ENCODE results near the gene ACIN1. TPM values are rescaled to one million over a fixed set of nuclear protein-coding genes. Genes with fewer than 3 reads are reported as not detected.
A peak's percentile ranks its signal among the peaks of the same experiment; 100 is the strongest.

ACIN1 gene
- polyA plus RNA-seq, 1 donor (not counting 4 experiments of a cell fraction or from before 2014, with no cell fraction given) = 104 TPM

- H3K4me2 ChIP-seq (ENCODE audit: control insufficient read depth, extremely low read depth, insufficient read depth, low read depth, low read length) = peak overlapping the region; percentile 61
- H3K79me2 ChIP-seq (ENCODE audit: control insufficient read depth, insufficient read depth, low read length) = no peaks in the 10 kb centered on the region
- DNase-seq (ENCODE audit: low read depth, low spot score) = peak; percentile 95
- dilution Hi-C loops (cut with MboI; ENCODE audit: extremely low pct_ligation_motif_present, low sequenced_read_pairs) = no loop called here
- H3K27me3 ChIP-seq (ENCODE audit: control insufficient read depth, extremely low read depth, insufficient read depth, low read length) = no peaks in the 10 kb centered on the region
- FAIRE-seq = peak; percentile 94
- no peaks in the 10 kb centered on the region for H4K20me1 ChIP-seq (ENCODE audit: control insufficient read depth, extremely low read depth, insufficient read depth, low read length)
- H3K4me3 ChIP-seq (ENCODE audit: control insufficient read depth in 2 of 3, extremely low read depth in 1 of 3, insufficient read depth in 2 of 3, low read depth in 1 of 3, low read length in 3 of 3) = peak overlapping the region in 1 of 3 experiments; percentile 6
- no peaks in the 10 kb centered on the region for H3K9me3 ChIP-seq (ENCODE audit: control insufficient read depth, low read depth, low read length)
- H3K27ac ChIP-seq (ENCODE audit: control insufficient read depth, insufficient read depth, low read length) = peak overlapping the region; percentile 89
- peaks cover 6 to 9% of the 10 kb centered on the region in 2 experiments for H3K36me3 ChIP-seq (ENCODE audit: control insufficient read depth in 2 of 2, extremely low read depth in 1 of 2, insufficient read depth in 2 of 2, low read length in 2 of 2)
- H3K4me1 ChIP-seq (ENCODE audit: control insufficient read depth, extremely low read depth, insufficient read depth, low read length) = peaks cover 43% of the 10 kb centered on the region
- H3K9me1 ChIP-seq (ENCODE audit: control insufficient read depth, extremely low read depth, insufficient read depth, low read length) = no peaks in the 10 kb centered on the region
- peak overlapping the region; percentile 61 for H3K9ac ChIP-seq (ENCODE audit: control insufficient read depth, extremely low read depth, insufficient read depth, low read length)
- TF ChIP-seq EZH2 (IDR thresholded peaks at IDR 0.05; ENCODE audit: low read length) (no peak), CTCF (optimal IDR thresholded peaks at IDR 0.05 in 1 of 3, IDR thresholded peaks at IDR 0.05 in 1 of 3, conservative IDR thresholded peaks at IDR 0.05 in 1 of 3; ENCODE audit: extremely low read depth in 1 of 3, insufficient read depth in 2 of 3, low read length in 3 of 3) (no peak)
- H2AFZ ChIP-seq (ENCODE audit: control insufficient read depth, low read length) = no peak overlapping the region
Measured at GRCh38 chr14:23137813-23138535, 43.0 kb upstream of the ACIN1 start.

DNA sequence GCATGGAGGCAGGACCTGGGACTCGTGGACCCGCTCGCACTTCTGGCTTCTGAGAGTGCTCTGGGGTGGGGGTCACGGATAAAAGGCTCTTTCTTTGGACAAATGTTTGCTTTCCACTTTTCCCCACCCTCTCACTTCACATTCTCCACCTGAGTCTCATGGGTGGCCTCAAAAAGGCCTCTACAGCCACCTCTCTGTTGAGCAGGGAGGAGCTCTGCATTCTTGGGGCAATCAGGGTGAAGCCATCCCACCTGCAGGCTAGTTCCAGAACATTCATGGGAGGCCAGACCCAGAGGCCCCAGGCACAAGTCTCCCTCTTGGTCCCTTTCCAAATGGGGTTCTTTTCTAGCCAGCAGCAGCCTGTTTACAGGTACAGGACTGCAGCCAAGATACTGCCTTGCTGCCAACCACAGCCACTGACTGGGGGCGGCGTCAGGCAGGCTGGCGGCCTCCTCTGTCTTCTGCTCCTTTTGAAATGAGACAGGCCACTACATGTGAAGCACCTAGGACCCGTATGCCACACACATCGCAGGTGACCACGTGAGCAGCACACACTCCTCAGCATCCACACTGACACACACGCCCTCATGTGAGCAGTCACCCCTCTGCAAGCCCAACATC, 42.4 kb upstream of the ACIN1 start:
- Histone ChIP-seq H3K4me3 (ENCODE audit: control insufficient read depth in 2 of 3, extremely low read depth in 1 of 3, insufficient read depth in 2 of 3, low read depth in 1 of 3, low read length in 3 of 3) (peak overlapping the region in 1 of 3 experiments; percentile 6), H3K9me1 (ENCODE audit: control insufficient read depth, extremely low read depth, insufficient read depth, low read length) (no peaks in the 10 kb centered on the region), H3K4me1 (ENCODE audit: control insufficient read depth, extremely low read depth, insufficient read depth, low read length) (peaks cover 39% of the 10 kb centered on the region), H3K9ac (ENCODE audit: control insufficient read depth, extremely low read depth, insufficient read depth, low read length) (peak overlapping the region; percentile 59), H3K79me2 (ENCODE audit: control insufficient read depth, insufficient read depth, low read length) (no peaks in the 10 kb centered on the region), H4K20me1 (ENCODE audit: control insufficient read depth, extremely low read depth, insufficient read depth, low read length) (no peaks in the 10 kb centered on the region), H3K27ac (ENCODE audit: control insufficient read depth, insufficient read depth, low read length) (peak overlapping the region; percentile 89), H2AFZ (ENCODE audit: control insufficient read depth, low read length) (no peak overlapping the region), H3K9me3 (ENCODE audit: control insufficient read depth, low read depth, low read length) (no peaks in the 10 kb centered on the region), H3K27me3 (ENCODE audit: control insufficient read depth, extremely low read depth, insufficient read depth, low read length) (no peaks in the 10 kb centered on the region), H3K4me2 (ENCODE audit: control insufficient read depth, extremely low read depth, insufficient read depth, low read depth, low read length) (peak overlapping the region; percentile 61), H3K36me3 (ENCODE audit: control insufficient read depth in 2 of 2, extremely low read depth in 1 of 2, insufficient read depth in 2 of 2, low read length in 2 of 2) (peaks cover 4 to 7% of the 10 kb centered on the region in 2 experiments)
- DNase-seq (ENCODE audit: low read depth, low spot score) (peak; percentile 88), FAIRE-seq (peak; percentile 80)
- dilution Hi-C loops (cut with MboI; ENCODE audit: extremely low pct_ligation_motif_present, low sequenced_read_pairs) = no loop called here
- TF ChIP-seq EZH2 (IDR thresholded peaks at IDR 0.05; ENCODE audit: low read length) (no peak), CTCF (optimal IDR thresholded peaks at IDR 0.05 in 1 of 3, IDR thresholded peaks at IDR 0.05 in 1 of 3, conservative IDR thresholded peaks at IDR 0.05 in 1 of 3; ENCODE audit: extremely low read depth in 1 of 3, insufficient read depth in 2 of 3, low read length in 3 of 3) (peak in 1 of 3 experiments; percentile 38)

Data from keratinocyte (primary cell).